Effector memory CD8-positive, alpha-beta T cell (primary cell): ENCODE measurements around the gene ANO1.

Experiments used
- ATAC-seq: fragments of 150-1000 bp; cut with Tn5 transposase; replicated peaks from 2 replicates; pipeline ENCODE4 v1.10.0; 2021; ENCODE audit warnings: mild to moderate bottlenecking, moderate library complexity
- DNase-seq, 3 experiments: peaks; one replicate each; pipeline ENCODE4 v3.0.0; 2021
- H3K27ac Mint-ChIP-seq, 2 donors: one replicate each; pipeline ENCODE4 v1.8.0; 2022; ENCODE audit warnings: mild to moderate bottlenecking in 2 of 2, mixed read lengths in 2 of 2, moderate library complexity in 2 of 2
- H3K27me3 Mint-ChIP-seq, 2 donors: one replicate each; pipeline ENCODE4 v1.8.0; 2022; ENCODE audit warnings: mixed read lengths in 2 of 2
- H3K36me3 Mint-ChIP-seq: one replicate; pipeline ENCODE4 v1.8.0; 2022; ENCODE audit warnings: mild to moderate bottlenecking, moderate library complexity, mixed read lengths; ENCODE audit not compliant: insufficient read depth
- H3K4me1 Mint-ChIP-seq, 2 donors: one replicate each; pipeline ENCODE4 v1.8.0; 2022; ENCODE audit warnings: low read depth in 2 of 2, mixed read lengths in 2 of 2
- H3K4me3 Mint-ChIP-seq, 2 donors: one replicate each; pipeline ENCODE4 v1.8.0; 2022; ENCODE audit warnings: mild to moderate bottlenecking in 2 of 2, mixed read lengths in 2 of 2, moderate library complexity in 2 of 2
- H3K9me3 Mint-ChIP-seq, 2 donors: one replicate each; pipeline ENCODE4 v1.8.0; 2022; ENCODE audit warnings: mixed read lengths in 2 of 2

Gene ANO1

GRCh38 chr11:70038034-70038834 is 39.9 kb upstream of the ANO1 start:
- Mint-ChIP-seq H3K4me3 (no peak overlapping the region), H3K36me3 (no peaks in the 10 kb centered on the region), H3K9me3 (peaks cover 4 to 7% of the 10 kb centered on the region in 2 donors)

GRCh38 chr11:70040452-70040851 is 37.7 kb upstream of the ANO1 start:
- no peaks in the 10 kb centered on the region for H3K4me1 Mint-ChIP-seq
- peaks cover 33 to 57% of the 10 kb centered on the region in 2 donors for H3K27me3 Mint-ChIP-seq
- H3K9me3 Mint-ChIP-seq = peaks cover 4 to 7% of the 10 kb centered on the region in 2 donors
- no peak overlapping the region for H3K27ac Mint-ChIP-seq
- ATAC-seq (no peak), DNase-seq (no peak)
- H3K4me3 Mint-ChIP-seq = no peak overlapping the region
- H3K36me3 Mint-ChIP-seq = no peaks in the 10 kb centered on the region

More at GRCh38 chr11:70038034-70038834, 39.9 kb upstream of the ANO1 start:
- ATAC-seq (no peak), DNase-seq (no peak)
- H3K27ac Mint-ChIP-seq = no peak overlapping the region
- no peaks in the 10 kb centered on the region for H3K4me1 Mint-ChIP-seq
- peaks cover 47 to 52% of the 10 kb centered on the region in 2 donors for H3K27me3 Mint-ChIP-seq

GRCh38 chr11:70040869-70041501 is 37.1 kb upstream of the ANO1 start:
- DNase-seq = no peak
- ATAC-seq = no peak
- Mint-ChIP-seq H3K4me3 (no peak overlapping the region), H3K36me3 (no peaks in the 10 kb centered on the region), H3K9me3 (peaks cover 4 to 7% of the 10 kb centered on the region in 2 donors), H3K4me1 (no peaks in the 10 kb centered on the region), H3K27ac (no peak overlapping the region), H3K27me3 (peaks cover 34 to 57% of the 10 kb centered on the region in 2 donors)

- Mint-ChIP-seq H3K9me3 (peaks cover 4 to 7% of the 10 kb centered on the region in 2 donors), H3K36me3 (no peaks in the 10 kb centered on the region), H3K4me1 (no peaks in the 10 kb centered on the region), H3K27me3 (peaks cover 25 to 52% of the 10 kb centered on the region in 2 donors), H3K27ac (no peak overlapping the region), H3K4me3 (no peak overlapping the region)
- DNase-seq = no peak
- ATAC-seq = no peak
Observed at GRCh38 chr11:70043482-70043881, 34.6 kb upstream of the ANO1 start.

GRCh38 chr11:70046089-70046488 is 32.0 kb upstream of the ANO1 start:
- no peak overlapping the region for H3K4me3 Mint-ChIP-seq
- no peaks in the 10 kb centered on the region for H3K4me1 Mint-ChIP-seq
- no peak for ATAC-seq
- H3K27me3 Mint-ChIP-seq = peaks cover 41 to 53% of the 10 kb centered on the region in 2 donors
- no peaks in the 10 kb centered on the region for H3K36me3 Mint-ChIP-seq
- DNase-seq = no peak
- peaks cover 4 to 7% of the 10 kb centered on the region in 2 donors for H3K9me3 Mint-ChIP-seq
- H3K27ac Mint-ChIP-seq = no peak overlapping the region

- ATAC-seq (no peak), DNase-seq (no peak)
- H3K4me1 Mint-ChIP-seq = no peaks in the 10 kb centered on the region
- H3K4me3 Mint-ChIP-seq = no peak overlapping the region
- no peaks in the 10 kb centered on the region for H3K9me3 Mint-ChIP-seq
- H3K27ac Mint-ChIP-seq = no peak overlapping the region
- no peaks in the 10 kb centered on the region for H3K36me3 Mint-ChIP-seq
- peaks cover 37 to 59% of the 10 kb centered on the region in 2 donors for H3K27me3 Mint-ChIP-seq
Observed at GRCh38 chr11:70048279-70049024, 29.7 kb upstream of the ANO1 start.

GRCh38 chr11:70049045-70049444 is 29.1 kb upstream of the ANO1 start:
- ATAC-seq (no peak), DNase-seq (no peak)
- no peaks in the 10 kb centered on the region for H3K4me1 Mint-ChIP-seq
- H3K36me3 Mint-ChIP-seq = no peaks in the 10 kb centered on the region
- no peak overlapping the region for H3K27ac Mint-ChIP-seq
- no peaks in the 10 kb centered on the region for H3K9me3 Mint-ChIP-seq
- peaks cover 40 to 64% of the 10 kb centered on the region in 2 donors for H3K27me3 Mint-ChIP-seq
- no peak overlapping the region for H3K4me3 Mint-ChIP-seq

- ATAC-seq = no peak
- Mint-ChIP-seq H3K36me3 (no peaks in the 10 kb centered on the region), H3K4me1 (no peaks in the 10 kb centered on the region), H3K9me3 (no peaks in the 10 kb centered on the region), H3K27me3 (peaks cover 42 to 67% of the 10 kb centered on the region in 2 donors), H3K27ac (no peak overlapping the region), H3K4me3 (no peak overlapping the region)
- no peak for DNase-seq
Observed at GRCh38 chr11:70050243-70050642, 27.9 kb upstream of the ANO1 start.

- H3K4me1 Mint-ChIP-seq = no peaks in the 10 kb centered on the region
- no peaks in the 10 kb centered on the region for H3K9me3 Mint-ChIP-seq
- H3K4me3 Mint-ChIP-seq = no peak overlapping the region
- H3K36me3 Mint-ChIP-seq = no peaks in the 10 kb centered on the region
- no peak overlapping the region for H3K27ac Mint-ChIP-seq
- DNase-seq (no peak), ATAC-seq (no peak)
- peaks cover 55 to 66% of the 10 kb centered on the region in 2 donors for H3K27me3 Mint-ChIP-seq
Observed at GRCh38 chr11:70054004-70054403, 24.1 kb upstream of the ANO1 start.

- no peaks in the 10 kb centered on the region for H3K36me3 Mint-ChIP-seq
- no peaks in the 10 kb centered on the region for H3K4me1 Mint-ChIP-seq
Observed at GRCh38 chr11:70055444-70055843, 22.7 kb upstream of the ANO1 start.

GRCh38 chr11:70057080-70057479 is 21.0 kb upstream of the ANO1 start:
- H3K27me3 Mint-ChIP-seq = peaks cover 35 to 39% of the 10 kb centered on the region in 2 donors
- H3K36me3 Mint-ChIP-seq = no peaks in the 10 kb centered on the region
- no peak for ATAC-seq
- no peaks in the 10 kb centered on the region for H3K4me1 Mint-ChIP-seq
- H3K9me3 Mint-ChIP-seq = no peaks in the 10 kb centered on the region
- H3K4me3 Mint-ChIP-seq = no peak overlapping the region
- DNase-seq = no peak
- no peak overlapping the region for H3K27ac Mint-ChIP-seq

More at GRCh38 chr11:70055444-70055843, 22.7 kb upstream of the ANO1 start:
- DNase-seq (no peak), ATAC-seq (no peak)
- no peak overlapping the region for H3K4me3 Mint-ChIP-seq
- no peaks in the 10 kb centered on the region for H3K9me3 Mint-ChIP-seq
- H3K27me3 Mint-ChIP-seq = peaks cover 42 to 51% of the 10 kb centered on the region in 2 donors
- no peak overlapping the region for H3K27ac Mint-ChIP-seq

- Mint-ChIP-seq H3K9me3 (no peaks in the 10 kb centered on the region), H3K4me1 (no peaks in the 10 kb centered on the region), H3K27me3 (peaks cover 33 to 39% of the 10 kb centered on the region in 2 donors), H3K36me3 (no peaks in the 10 kb centered on the region), H3K27ac (no peak overlapping the region), H3K4me3 (no peak overlapping the region)
- no peak for DNase-seq
- no peak for ATAC-seq
Observed at GRCh38 chr11:70059971-70060370, 18.1 kb upstream of the ANO1 start.

- no peaks in the 10 kb centered on the region for H3K4me1 Mint-ChIP-seq
- H3K4me3 Mint-ChIP-seq = no peak overlapping the region
- no peaks in the 10 kb centered on the region for H3K9me3 Mint-ChIP-seq
- no peaks in the 10 kb centered on the region for H3K36me3 Mint-ChIP-seq
- H3K27me3 Mint-ChIP-seq = peaks cover 41 to 44% of the 10 kb centered on the region in 2 donors
- DNase-seq (no peak), ATAC-seq (no peak)
- no peak overlapping the region for H3K27ac Mint-ChIP-seq
Observed at GRCh38 chr11:70060611-70061293, 17.4 kb upstream of the ANO1 start.
